ENCODE measurements around the gene PANX3. TPM values are rescaled to one million over a fixed set of nuclear protein-coding genes. Genes with fewer than 3 reads are reported as not detected.

The PANX3 gene
- polyA plus RNA-seq, 1 of the 3 experiments (the other 2 are of a cell fraction) = not detected

- TF ChIP-seq REST (IDR thresholded peaks at IDR 0.05; ENCODE audit: low read depth, low read length) (no peak), SIN3A (IDR thresholded peaks at IDR 0.05; ENCODE audit: borderline replicate concordance, low read depth, low read length) (no peak), MXI1 (IDR thresholded peaks at IDR 0.05; ENCODE audit: low read depth, low read length) (no peak), JUND (IDR thresholded peaks at IDR 0.05) (no peak), YY1 (IDR thresholded peaks at IDR 0.05; ENCODE audit: low read depth) (no peak)
Measured at GRCh38 chr11:124640666-124641065, 29.4 kb downstream of the PANX3 start (continued).

GRCh38 chr11:124642628-124643027 lies 31.4 kb downstream of the PANX3 start:
- no peak overlapping the region for H3K4me3 ChIP-seq (ENCODE audit: low read depth in 2 of 2, low read length in 1 of 2)
- no peaks in the 10 kb centered on the region for H4K20me1 ChIP-seq (ENCODE audit: insufficient read depth)
- H2AFZ ChIP-seq (ENCODE audit: low read depth) = no peak overlapping the region
- H3K79me2 ChIP-seq (ENCODE audit: insufficient read depth) = no peaks in the 10 kb centered on the region
- H3K27me3 ChIP-seq (ENCODE audit: insufficient read depth) = no peaks in the 10 kb centered on the region
- H3K9ac ChIP-seq = no peak overlapping the region
- peak overlapping the region; percentile 31; the same call in 1 of the 2 replicates for H3K4me2 ChIP-seq
- POLR2A ChIA-PET = interaction anchor here (0.8 kb wide), 1 partner anchor 14 kb away, joined by 4 read pairs; no protein-coding TSS in a partner anchor
- WGBS (ENCODE audit: low lambda C conversion rate) = 94% methylated on average over 3 of the region's 3 CpGs
- DNase-seq = no peak
- peaks cover 3 to 7% of the 10 kb centered on the region in 2 experiments; a peak in 1 of 4 replicates for H3K4me1 ChIP-seq (ENCODE audit: control insufficient read depth in 1 of 2, insufficient read depth in 2 of 2, low read depth in 1 of 2, low read length in 1 of 2)
- H3K9me2 ChIP-seq = no peaks in the 10 kb centered on the region
- peak overlapping the region in 1 of 2 experiments; percentile 86; a peak in 2 of 4 replicates for H3K27ac ChIP-seq (ENCODE audit: low read depth in 2 of 2, low read length in 1 of 2)
- CTCF ChIA-PET = interaction anchor here (0.9 to 6.7 kb wide), 8 partner anchors 11 to 224 kb away, joined by 3 to 44 read pairs (median 22); partner anchors contain the start of genes ESAM and ROBO3
- H3K36me3 ChIP-seq (replicated peaks in 1 of 2; ENCODE audit: control insufficient read depth in 1 of 2, insufficient read depth in 2 of 2, low read length in 1 of 2) = peaks cover 4 to 19% of the 10 kb centered on the region in 2 experiments
- H3F3A ChIP-seq (replicated peaks; ENCODE audit: insufficient read depth) = peaks cover 24% of the 10 kb centered on the region
- no peaks in the 10 kb centered on the region for H3K9me3 ChIP-seq
- no peak for TF ChIP-seq JUND (IDR thresholded peaks at IDR 0.05)
- TF ChIP-seq NRF1 (IDR thresholded peaks at IDR 0.05; ENCODE audit: low read depth, low read length) = no peak
- TF ChIP-seq EZH2phosphoT487 (IDR thresholded peaks at IDR 0.05; ENCODE audit: borderline replicate concordance, low read depth) = no peak
- no peak for TF ChIP-seq GATA2 (CRISPR knock-in tag; IDR thresholded peaks at IDR 0.05)
- TF ChIP-seq FOXM1 (IDR thresholded peaks at IDR 0.05; ENCODE audit: low read depth) = no peak
- no peak for TF ChIP-seq RFX5 (IDR thresholded peaks at IDR 0.05; ENCODE audit: low read length)
- no peak for TF ChIP-seq RCOR1 (IDR thresholded peaks at IDR 0.05; ENCODE audit: low read length)
- TF ChIP-seq ELF1 (IDR thresholded peaks at IDR 0.05) = no peak
- no peak for TF ChIP-seq NFIC (IDR thresholded peaks at IDR 0.05; ENCODE audit: borderline replicate concordance)
- TF ChIP-seq USF1 (IDR thresholded peaks at IDR 0.05; ENCODE audit: borderline replicate concordance, low read depth) = no peak
- no peak for TF ChIP-seq EP300 (IDR thresholded peaks at IDR 0.05; ENCODE audit: borderline replicate concordance in 1 of 2, low read depth in 1 of 2, low read length in 1 of 2)
- TF ChIP-seq YY1 (IDR thresholded peaks at IDR 0.05; ENCODE audit: low read depth) = no peak
- TF ChIP-seq SMC3 (IDR thresholded peaks at IDR 0.05; ENCODE audit: low read depth, low read length) = no peak
- TF ChIP-seq TEAD4 (IDR thresholded peaks at IDR 0.05; ENCODE audit: borderline replicate concordance, insufficient read depth) = no peak
- TF ChIP-seq FOSL2 (IDR thresholded peaks at IDR 0.05; ENCODE audit: borderline replicate concordance, low read depth) = no peak

Measured in SK-N-SH (cell line).